B cell (primary cell): ENCODE results near the gene TCF12. TPM values are rescaled to one million over a fixed set of nuclear protein-coding genes. Genes with fewer than 3 reads are reported as not detected.

Experiments
- ATAC-seq: fragments of 200-7000 bp; cut with Tn5 transposase; one replicate; pipeline ENCODE4 v1.10.0; 2021; ENCODE audit warnings: low read depth, mild to moderate bottlenecking, moderate number of reproducible peaks, moderate library complexity
- CTCF ChIA-PET: fragments of 350-600 bp; sonication (Branson Sonifier 250); formaldehyde crosslinking; loops from one replicate; lab custom pipeline; 2021; ENCODE audit warnings: antibody characterized with exemption, inconsistent platforms; lab: Charles Lee
- POLR2A ChIA-PET: fragments of 350-600 bp; sonication (Branson Sonifier 250); formaldehyde crosslinking; loops from one replicate; lab custom pipeline; 2021; ENCODE audit warnings: antibody characterized with exemption; lab: Charles Lee
- DNase-seq: peaks from one replicate; pipeline ENCODE4 v3.0.0; 2013
- H2AFZ ChIP-seq: 2 replicates; pipeline ENCODE4 v1.6.1; 2012; ENCODE audit warnings: mild to moderate bottlenecking, low read depth, low read length; ENCODE audit not compliant: insufficient read depth, poor library complexity, severe bottlenecking
- H3K27ac ChIP-seq, 2 donors: 1 replicate in 1 of 2; 2 replicates in 1 of 2; pipeline ENCODE4 v1.5.1; 2012 to 2013; ENCODE audit warnings: low read length in 2 of 2, mild to moderate bottlenecking in 2 of 2, moderate library complexity in 1 of 2
- H3K27me3 ChIP-seq, 4 experiments: fragments of 200-600 bp in 1 of 4; sonication (generic) in 1 of 4; replicated peaks in 1 of 4; 1 replicate in 2 of 4; 2 replicates in 2 of 4; pipeline versions ENCODE4 v1.6.1 to v1.7.0; 2013 to 2016; ENCODE audit warnings: low read length in 3 of 4, mild to moderate bottlenecking in 2 of 4, mixed read lengths in 1 of 4, moderate library complexity in 1 of 4; ENCODE audit not compliant: insufficient read depth in 4 of 4, control insufficient read depth in 3 of 4; ENCODE audit errors: control extremely low read depth in 1 of 4
- H3K36me3 ChIP-seq, 2 experiments: replicated peaks in 1 of 2; 1 replicate in 1 of 2; 2 replicates in 1 of 2; pipeline versions ENCODE4 v1.6.1 to v1.7.1; 2013; ENCODE audit warnings: low read length in 1 of 2; ENCODE audit not compliant: insufficient read depth in 2 of 2, control insufficient read depth in 1 of 2; ENCODE audit errors: control extremely low read depth in 1 of 2, extremely low read depth in 1 of 2
- H3K4me1 ChIP-seq, 2 donors: fragments of 200-600 bp in 1 of 2; sonication (generic) in 1 of 2; 1 replicate in 1 of 2; 2 replicates in 1 of 2; pipeline versions ENCODE4 v1.5.1 to v1.6.1; 2013 to 2017; ENCODE audit warnings: low read length in 2 of 2; ENCODE audit not compliant: control insufficient read depth in 2 of 2, insufficient read depth in 2 of 2
- H3K4me2 ChIP-seq: replicated peaks from 2 replicates; pipeline ENCODE3; 2012; ENCODE audit warnings: mild to moderate bottlenecking, low read depth, low read length; ENCODE audit not compliant: poor library complexity, severe bottlenecking
- H3K4me3 ChIP-seq, 5 experiments: fragments of 200-600 bp in 1 of 5; sonication (generic) in 1 of 5; 1 replicate in 3 of 5; 2 replicates in 2 of 5; pipeline versions ENCODE4 v1.5.1 to v1.7.0; 2011 to 2016; ENCODE audit warnings: low read length in 4 of 5, mild to moderate bottlenecking in 4 of 5, low read depth in 2 of 5, control low read depth in 1 of 5, moderate library complexity in 1 of 5; ENCODE audit not compliant: insufficient read depth in 1 of 5; ENCODE audit errors: control extremely low read depth in 1 of 5, extremely low read depth in 1 of 5
- H3K79me2 ChIP-seq: fragments of 200-600 bp; sonication (generic); one replicate; pipeline ENCODE4 v1.6.0; 2016; ENCODE audit warnings: low read length; ENCODE audit not compliant: control insufficient read depth, insufficient read depth
- H3K9ac ChIP-seq: fragments of 200-600 bp; sonication (generic); 2 replicates; pipeline ENCODE4 v1.6.1; 2017; ENCODE audit warnings: mild to moderate bottlenecking, low read length, moderate library complexity
- H3K9me3 ChIP-seq, 3 donors: one replicate each; pipeline versions ENCODE4 v1.6.1 to v1.7.1; 2013; ENCODE audit warnings: low read length in 2 of 3; ENCODE audit not compliant: control insufficient read depth in 2 of 3, insufficient read depth in 1 of 3; ENCODE audit errors: control extremely low read depth in 1 of 3
- H4K20me1 ChIP-seq: 2 replicates; pipeline ENCODE4 v1.6.0; 2012; ENCODE audit warnings: mild to moderate bottlenecking, low read length; ENCODE audit not compliant: insufficient read depth, control insufficient read depth, poor library complexity, severe bottlenecking
- H3K27ac Mint-ChIP-seq: one replicate; pipeline ENCODE4 v1.8.0; 2021; ENCODE audit warnings: mixed read lengths
- H3K27me3 Mint-ChIP-seq: one replicate; pipeline ENCODE4 v1.8.0; 2021; ENCODE audit warnings: mixed read lengths
- H3K4me1 Mint-ChIP-seq: one replicate; pipeline ENCODE4 v1.8.0; 2021; ENCODE audit warnings: mixed read lengths
- H3K4me3 Mint-ChIP-seq: one replicate; pipeline ENCODE4 v1.8.0; 2021; ENCODE audit warnings: mixed read lengths
- H3K9me3 Mint-ChIP-seq: one replicate; pipeline ENCODE4 v1.8.0; 2022; ENCODE audit warnings: mixed read lengths; ENCODE audit not compliant: insufficient read depth
- EZH2 ChIP-seq: IDR thresholded peaks from 2 replicates; pipeline ENCODE4 v1.6.1; 2012; ENCODE audit warnings: borderline replicate concordance, low read depth, mild to moderate bottlenecking, moderate library complexity, low read length; ENCODE audit not compliant: insufficient read depth, poor library complexity, severe bottlenecking
- WGBS: methylation state at CpG from one replicate; pipeline ENCODE4 v1.1.5; 2013; ENCODE audit warnings: missing lambda C conversion rate; ENCODE audit not compliant: insufficient coverage; 5-methylcytosine and 5-hydroxymethylcytosine counted together
- intact Hi-C: fragments of 100-400 bp; cut with micrococcal nuclease; formaldehyde crosslinking; loops from one replicate; pipeline ENCODE4 v1.10.0; 2022
- polyA plus RNA-seq: library from polyadenylated mRNA; depleted of rRNA; stranded (reverse); fragments of >200 nt; gene quantifications from 2 replicates; pipeline ENCODE4 v1.2.3, GENCODE V29; 2012
- total RNA-seq, 2 donors: library from RNA; stranded (reverse); fragments of 120-200 nt in 1 of 2; gene quantifications; 1 replicate in 1 of 2; 2 replicates in 1 of 2; pipeline versions ENCODE4 v1.2.3 to v1.2.4, GENCODE V29; 2013 to 2022
- TF ChIP-seq, protein P1 (sequence below): fragments of 200-600 bp; IDR thresholded peaks from one replicate; pipeline ENCODE4 v1.8.0; 2022; ENCODE audit warnings: antibody characterized with exemption, mild to moderate bottlenecking

Gene TCF12
- total and polyA plus RNA-seq, 2 donors (not counting 1 experiment from before 2014, with no cell fraction given): 27.1 to 131 TPM

DNA sequence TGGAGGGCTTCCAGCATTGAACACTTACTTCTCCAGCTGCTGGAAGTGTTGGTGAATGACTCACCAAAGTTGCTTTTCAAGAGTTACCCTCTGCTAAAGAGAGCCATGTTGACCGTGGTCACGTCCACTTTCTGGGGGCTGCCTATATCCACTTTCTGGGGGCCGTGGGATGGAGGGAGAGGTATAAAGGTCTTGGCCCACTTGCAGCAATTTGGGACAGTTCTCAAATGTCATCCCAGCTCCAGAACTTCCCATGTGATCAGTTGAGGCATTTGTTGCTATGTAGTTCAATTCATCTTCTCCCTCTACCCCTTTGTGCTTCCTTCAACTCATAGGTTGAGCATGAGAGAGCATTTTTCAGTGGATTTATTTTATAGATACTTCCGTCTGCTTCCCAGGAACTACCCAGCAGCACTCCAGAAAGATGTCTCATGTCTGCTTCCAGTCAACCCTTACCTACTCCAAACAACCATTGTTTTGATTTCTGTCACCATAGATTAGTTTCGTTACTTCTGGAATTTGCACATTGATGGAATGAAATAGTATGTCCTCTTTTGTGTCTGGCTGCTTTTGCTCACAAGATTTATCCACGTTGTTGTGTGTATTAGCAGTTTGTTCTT lies 130.6 kb downstream of the TCF12 start:
- intact Hi-C loops: no loop called here
- ChIA-PET POLR2A (no interaction called here), CTCF (no interaction called here)
- Histone ChIP-seq H3K4me2 (no peak overlapping the region), H3K27ac (no peak overlapping the region), H4K20me1 (peaks cover 25% of the 10 kb centered on the region), H3K9me3 (no peaks in the 10 kb centered on the region), H3K4me3 (no peak overlapping the region), H3K36me3 (peaks cover 0 to 3% of the 10 kb centered on the region in 2 experiments), H3K9ac (no peak overlapping the region), H2AFZ (no peak overlapping the region), H3K79me2 (peaks cover 73% of the 10 kb centered on the region), H3K27me3 (no peaks in the 10 kb centered on the region), H3K4me1 (no peaks in the 10 kb centered on the region)
- Mint-ChIP-seq H3K27ac (no peak overlapping the region), H3K4me3 (no peak overlapping the region), H3K27me3 (no peaks in the 10 kb centered on the region), H3K9me3 (peaks cover 3% of the 10 kb centered on the region), H3K4me1 (peaks cover 47% of the 10 kb centered on the region)
- WGBS: 100% methylated on average over 2 of the region's 6 CpGs
- no peak for ATAC-seq
- no peak for TF ChIP-seq EZH2
- TF ChIP-seq, protein P1, sequence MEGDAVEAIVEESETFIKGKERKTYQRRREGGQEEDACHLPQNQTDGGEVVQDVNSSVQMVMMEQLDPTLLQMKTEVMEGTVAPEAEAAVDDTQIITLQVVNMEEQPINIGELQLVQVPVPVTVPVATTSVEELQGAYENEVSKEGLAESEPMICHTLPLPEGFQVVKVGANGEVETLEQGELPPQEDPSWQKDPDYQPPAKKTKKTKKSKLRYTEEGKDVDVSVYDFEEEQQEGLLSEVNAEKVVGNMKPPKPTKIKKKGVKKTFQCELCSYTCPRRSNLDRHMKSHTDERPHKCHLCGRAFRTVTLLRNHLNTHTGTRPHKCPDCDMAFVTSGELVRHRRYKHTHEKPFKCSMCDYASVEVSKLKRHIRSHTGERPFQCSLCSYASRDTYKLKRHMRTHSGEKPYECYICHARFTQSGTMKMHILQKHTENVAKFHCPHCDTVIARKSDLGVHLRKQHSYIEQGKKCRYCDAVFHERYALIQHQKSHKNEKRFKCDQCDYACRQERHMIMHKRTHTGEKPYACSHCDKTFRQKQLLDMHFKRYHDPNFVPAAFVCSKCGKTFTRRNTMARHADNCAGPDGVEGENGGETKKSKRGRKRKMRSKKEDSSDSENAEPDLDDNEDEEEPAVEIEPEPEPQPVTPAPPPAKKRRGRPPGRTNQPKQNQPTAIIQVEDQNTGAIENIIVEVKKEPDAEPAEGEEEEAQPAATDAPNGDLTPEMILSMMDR: no peak
- no peak for DNase-seq

GRCh38 chr15:57053470-57053869 lies 135.0 kb downstream of the TCF12 start:
- Histone ChIP-seq H3K36me3 (no peaks in the 10 kb centered on the region), H3K27me3 (no peaks in the 10 kb centered on the region), H3K4me1 (no peaks in the 10 kb centered on the region), H3K27ac (no peak overlapping the region), H3K9ac (no peak overlapping the region), H4K20me1 (peaks cover 49% of the 10 kb centered on the region), H3K4me2 (no peak overlapping the region), H3K4me3 (no peak overlapping the region), H3K9me3 (no peaks in the 10 kb centered on the region), H3K79me2 (peaks cover 70% of the 10 kb centered on the region), H2AFZ (no peak overlapping the region)
- Mint-ChIP-seq H3K9me3 (peaks cover 3% of the 10 kb centered on the region), H3K4me1 (peaks cover 50% of the 10 kb centered on the region), H3K4me3 (no peak overlapping the region), H3K27me3 (no peaks in the 10 kb centered on the region), H3K27ac (no peak overlapping the region)
- DNase-seq (no peak), ATAC-seq (no peak)
- 90% methylated on average over 3 of the region's 4 CpGs for WGBS
- ChIA-PET CTCF (no interaction called here), POLR2A (no interaction called here)
- intact Hi-C loops: no loop called here
- TF ChIP-seq, protein P1: no peak
- TF ChIP-seq EZH2: no peak
